Measurements from ENCODE around the gene NRF1.

Gene NRF1

DNA sequence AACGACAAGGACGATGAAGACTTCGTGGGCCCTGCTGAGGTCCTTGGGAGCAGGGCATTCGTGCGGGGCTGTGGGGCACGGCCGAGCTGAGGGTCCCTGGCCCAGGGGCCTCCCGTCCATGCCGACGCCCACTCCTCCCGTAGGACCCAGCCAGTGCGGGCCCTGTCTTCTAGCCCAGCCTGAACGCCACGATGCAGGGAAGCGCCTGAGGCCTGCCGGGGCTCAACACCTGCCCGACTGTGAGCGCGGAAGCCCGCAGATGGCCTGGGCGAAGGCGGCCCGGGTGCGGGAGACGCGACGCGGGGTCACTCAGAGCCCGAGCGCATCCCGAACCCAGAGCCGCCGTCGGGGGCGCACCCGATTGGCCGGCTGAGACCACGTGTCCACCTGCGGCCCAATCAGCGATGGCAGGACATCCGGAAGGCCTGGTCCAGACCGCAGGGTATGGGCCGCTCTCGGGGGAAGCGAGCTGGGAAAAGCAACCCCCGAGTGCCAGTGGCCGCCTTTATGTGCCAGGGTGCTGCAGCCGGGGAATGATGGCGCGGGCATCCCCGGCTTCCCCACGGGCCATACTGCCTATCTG lies 151.0 kb downstream of the NRF1 start:
- H3K36me3 ChIP-seq (ENCODE audit: control insufficient read depth, insufficient read depth, low read length): no peaks in the 10 kb centered on the region
- no peak overlapping the region for H3K4me3 ChIP-seq (replicated peaks; ENCODE audit: low read depth, low read length)
- TF ChIP-seq, protein P1, sequence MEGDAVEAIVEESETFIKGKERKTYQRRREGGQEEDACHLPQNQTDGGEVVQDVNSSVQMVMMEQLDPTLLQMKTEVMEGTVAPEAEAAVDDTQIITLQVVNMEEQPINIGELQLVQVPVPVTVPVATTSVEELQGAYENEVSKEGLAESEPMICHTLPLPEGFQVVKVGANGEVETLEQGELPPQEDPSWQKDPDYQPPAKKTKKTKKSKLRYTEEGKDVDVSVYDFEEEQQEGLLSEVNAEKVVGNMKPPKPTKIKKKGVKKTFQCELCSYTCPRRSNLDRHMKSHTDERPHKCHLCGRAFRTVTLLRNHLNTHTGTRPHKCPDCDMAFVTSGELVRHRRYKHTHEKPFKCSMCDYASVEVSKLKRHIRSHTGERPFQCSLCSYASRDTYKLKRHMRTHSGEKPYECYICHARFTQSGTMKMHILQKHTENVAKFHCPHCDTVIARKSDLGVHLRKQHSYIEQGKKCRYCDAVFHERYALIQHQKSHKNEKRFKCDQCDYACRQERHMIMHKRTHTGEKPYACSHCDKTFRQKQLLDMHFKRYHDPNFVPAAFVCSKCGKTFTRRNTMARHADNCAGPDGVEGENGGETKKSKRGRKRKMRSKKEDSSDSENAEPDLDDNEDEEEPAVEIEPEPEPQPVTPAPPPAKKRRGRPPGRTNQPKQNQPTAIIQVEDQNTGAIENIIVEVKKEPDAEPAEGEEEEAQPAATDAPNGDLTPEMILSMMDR (IDR thresholded peaks at IDR 0.05; ENCODE audit: insufficient read depth, low read length, poor library complexity, severe bottlenecking): no peak
- DNase-seq (ENCODE audit: extremely low read depth, insufficient read length): no peak
- H3K27me3 ChIP-seq (replicated peaks; ENCODE audit: control insufficient read depth, insufficient read depth, low read length): no peaks in the 10 kb centered on the region

DNA sequence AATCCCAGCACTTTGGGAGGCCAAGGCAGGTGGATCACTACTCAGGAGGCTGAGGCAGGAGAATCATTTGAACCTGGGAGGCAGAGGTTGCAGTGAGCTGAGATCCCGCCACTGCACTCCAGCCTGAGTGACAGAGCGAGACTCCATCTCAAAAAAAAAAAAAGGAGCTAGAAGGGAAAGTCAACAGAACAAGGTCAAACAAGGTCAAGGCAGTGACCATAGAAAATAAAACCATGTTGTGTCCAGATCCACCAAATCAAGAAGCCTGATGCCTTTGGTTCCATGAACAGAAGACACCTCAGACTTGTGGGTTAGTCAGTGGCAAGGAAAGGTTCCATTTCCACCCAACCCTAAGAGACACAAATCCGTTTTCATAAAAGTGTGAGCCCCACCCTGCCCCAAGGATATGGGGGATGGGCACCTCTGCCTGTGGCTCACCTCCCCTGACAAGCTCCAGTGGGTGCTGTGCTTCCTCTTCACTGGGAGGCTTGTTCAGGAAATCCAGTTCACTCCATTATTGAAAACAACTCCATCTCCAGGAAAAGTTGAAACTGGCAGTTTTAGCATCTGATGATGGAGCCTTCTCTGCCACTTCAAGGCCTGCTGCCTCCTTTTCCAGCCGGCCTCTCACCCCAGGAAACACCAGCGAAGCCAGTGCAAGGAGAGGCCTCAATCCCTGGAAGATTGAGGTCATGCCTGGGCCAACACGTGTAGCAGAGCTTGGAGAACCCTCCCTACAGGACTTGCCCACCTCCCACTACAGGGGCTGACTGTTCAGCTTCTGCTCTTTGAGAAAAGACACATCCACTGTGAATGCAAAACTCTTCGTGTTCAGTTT lies 152.9 kb downstream of the NRF1 start:
- H3K36me3 ChIP-seq (ENCODE audit: control insufficient read depth, insufficient read depth, low read length): no peaks in the 10 kb centered on the region
- DNase-seq (ENCODE audit: extremely low read depth, insufficient read length): no peak
- no peak overlapping the region for H3K4me3 ChIP-seq (replicated peaks; ENCODE audit: low read depth, low read length)
- TF ChIP-seq, protein P1 (IDR thresholded peaks at IDR 0.05; ENCODE audit: insufficient read depth, low read length, poor library complexity, severe bottlenecking): no peak
- no peaks in the 10 kb centered on the region for H3K27me3 ChIP-seq (replicated peaks; ENCODE audit: control insufficient read depth, insufficient read depth, low read length)

DNA sequence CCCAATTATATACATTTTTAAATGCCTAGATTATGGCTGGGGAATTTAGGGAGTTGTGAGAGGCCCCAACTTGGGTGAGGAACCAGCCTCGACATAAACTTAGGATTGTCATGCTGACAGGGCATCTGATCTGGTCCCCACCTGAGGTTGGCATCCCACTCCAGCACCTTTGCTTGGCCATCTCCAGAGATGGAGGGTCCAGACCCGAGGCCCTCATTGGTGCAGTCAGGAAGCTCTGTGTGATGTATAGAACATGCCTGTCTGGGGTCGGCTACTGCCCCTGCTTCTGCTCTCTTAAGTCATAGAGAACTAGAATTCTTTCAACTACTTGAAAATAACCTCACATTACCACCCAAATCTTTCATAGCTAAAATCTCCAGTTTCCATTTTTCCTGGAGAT lies 153.8 kb downstream of the NRF1 start:
- H3K27me3 ChIP-seq (replicated peaks; ENCODE audit: control insufficient read depth, insufficient read depth, low read length): no peaks in the 10 kb centered on the region
- no peak overlapping the region for H3K4me3 ChIP-seq (replicated peaks; ENCODE audit: low read depth, low read length)
- TF ChIP-seq, protein P1 (IDR thresholded peaks at IDR 0.05; ENCODE audit: insufficient read depth, low read length, poor library complexity, severe bottlenecking): no peak
- no peak for DNase-seq (ENCODE audit: extremely low read depth, insufficient read length)
- no peaks in the 10 kb centered on the region for H3K36me3 ChIP-seq (ENCODE audit: control insufficient read depth, insufficient read depth, low read length)

DNA sequence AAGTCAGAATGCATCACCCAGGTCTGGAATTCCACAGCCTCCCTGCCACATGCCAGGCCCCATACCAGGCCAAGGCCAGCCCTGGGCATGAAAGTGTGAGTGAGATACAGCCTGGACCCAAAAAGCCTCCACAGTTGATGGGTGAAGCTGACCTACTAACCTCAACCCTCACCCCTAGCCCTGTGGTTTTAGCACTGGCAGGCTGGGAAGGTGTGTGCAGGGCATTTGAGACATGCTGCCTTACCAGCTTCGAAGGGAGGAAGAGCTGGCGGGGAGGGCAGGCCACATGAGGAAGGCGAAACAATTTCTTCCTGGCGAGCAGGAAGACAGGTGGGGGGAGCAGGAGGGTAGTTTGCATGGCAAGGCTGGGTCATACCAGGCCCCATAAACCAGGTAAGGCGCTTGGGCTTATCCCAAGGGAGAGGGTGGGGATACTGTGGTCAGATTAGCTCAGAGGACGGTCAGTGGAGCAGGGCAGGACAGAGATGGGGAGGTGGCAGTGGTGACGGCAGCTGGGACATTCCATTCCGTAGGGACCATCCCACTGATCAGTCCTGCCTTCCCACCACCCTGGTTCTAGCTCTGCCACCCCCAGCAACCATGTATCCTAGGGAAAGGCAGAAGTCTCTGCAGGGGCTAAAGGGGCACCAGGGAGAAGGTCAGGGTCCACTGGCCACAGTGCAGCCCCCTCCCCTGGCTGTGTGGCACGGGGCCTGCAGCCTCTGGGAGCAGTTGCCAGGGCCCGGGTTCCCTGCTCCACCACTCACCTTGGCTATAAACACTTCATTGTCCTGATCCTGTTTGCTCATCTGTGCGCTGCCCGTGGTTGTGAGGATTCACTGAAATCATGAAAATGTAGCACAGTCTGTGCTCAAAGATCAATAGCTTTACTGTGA lies 155.8 kb downstream of the NRF1 start:
- TF ChIP-seq, protein P1 (IDR thresholded peaks at IDR 0.05; ENCODE audit: insufficient read depth, low read length, poor library complexity, severe bottlenecking): no peak
- no peaks in the 10 kb centered on the region for H3K27me3 ChIP-seq (replicated peaks; ENCODE audit: control insufficient read depth, insufficient read depth, low read length)
- DNase-seq (ENCODE audit: extremely low read depth, insufficient read length): no peak
- H3K36me3 ChIP-seq (ENCODE audit: control insufficient read depth, insufficient read depth, low read length): no peaks in the 10 kb centered on the region
- no peak overlapping the region for H3K4me3 ChIP-seq (replicated peaks; ENCODE audit: low read depth, low read length)

DNA sequence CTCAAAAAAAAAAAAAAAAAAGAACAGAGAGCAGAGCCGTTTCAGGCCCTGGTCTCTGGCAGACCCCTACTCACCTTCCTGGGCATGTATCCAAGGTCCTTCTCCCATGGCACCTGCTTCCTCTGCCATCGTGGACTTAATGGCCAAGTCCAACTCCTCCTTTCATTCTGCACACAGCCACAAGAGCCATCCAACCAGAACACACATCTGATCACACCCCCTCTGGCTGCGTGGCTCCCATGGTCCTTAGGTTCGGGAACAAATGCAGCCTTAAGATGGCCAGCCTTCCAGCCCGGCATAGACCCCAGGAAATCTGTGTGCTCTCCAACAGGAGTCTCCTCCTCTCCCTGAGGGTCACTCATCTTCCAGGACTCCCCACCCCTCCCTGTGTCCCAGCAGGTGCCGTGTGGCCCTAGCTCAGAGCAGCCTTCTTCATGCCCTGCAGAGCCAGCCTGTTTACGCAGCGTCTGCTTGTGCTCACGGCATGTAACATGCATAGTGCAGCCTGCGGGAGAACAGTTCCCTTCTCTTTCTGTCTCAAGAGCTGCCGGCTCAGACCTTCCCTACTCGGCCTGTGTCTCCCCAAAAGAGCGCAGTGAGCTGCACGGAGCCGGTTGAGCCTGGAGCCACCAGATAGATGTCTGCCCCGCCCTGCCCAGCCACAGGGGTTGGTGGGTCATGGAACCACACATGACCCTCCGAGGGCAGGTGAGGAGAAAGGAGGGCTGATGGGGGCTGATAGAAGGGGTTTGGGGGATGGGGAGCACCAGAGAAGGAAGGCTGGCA lies 157.3 kb downstream of the NRF1 start:
- DNase-seq (ENCODE audit: extremely low read depth, insufficient read length): no peak
- TF ChIP-seq, protein P1 (IDR thresholded peaks at IDR 0.05; ENCODE audit: insufficient read depth, low read length, poor library complexity, severe bottlenecking): no peak
- no peaks in the 10 kb centered on the region for H3K36me3 ChIP-seq (ENCODE audit: control insufficient read depth, insufficient read depth, low read length)
- H3K4me3 ChIP-seq (replicated peaks; ENCODE audit: low read depth, low read length): no peak overlapping the region
- H3K27me3 ChIP-seq (replicated peaks; ENCODE audit: control insufficient read depth, insufficient read depth, low read length): no peaks in the 10 kb centered on the region
